HepG2 (cell line): Measurements from ENCODE around the gene SRC. TPM values are rescaled to one million over a fixed set of nuclear protein-coding genes. Genes with fewer than 3 reads are reported as not detected.

ENCODE experiments used
- CAMTA2 ChIP-seq: sonication (generic); formaldehyde crosslinking; IDR thresholded peaks from 2 replicates; pipeline ENCODE4 v1.4.0; 2020; ENCODE audit warnings: mild to moderate bottlenecking, missing genetic modification reagents, borderline replicate concordance
- HNF4G ChIP-seq, 2 experiments: sonication (generic) in 1 of 2; formaldehyde crosslinking in 1 of 2; IDR thresholded peaks; 2 replicates each; pipeline versions ENCODE4 v1.4.0 to v1.6.1; 2011 to 2020; ENCODE audit warnings: borderline replicate concordance in 2 of 2, low read depth in 2 of 2, mild to moderate bottlenecking in 2 of 2, low read length in 1 of 2, missing genetic modification reagents in 1 of 2, moderate library complexity in 1 of 2
- SALL1 ChIP-seq: sonication (generic); formaldehyde crosslinking; IDR thresholded peaks from 2 replicates; pipeline ENCODE4 v1.8.0; 2022; ENCODE audit warnings: mild to moderate bottlenecking, missing genetic modification reagents
- ZNF232 ChIP-seq: sonication (generic); formaldehyde crosslinking; IDR thresholded peaks from 2 replicates; pipeline ENCODE4 v1.4.0; 2020; ENCODE audit warnings: missing genetic modification reagents, borderline replicate concordance
- ZNF264 ChIP-seq: sonication (generic); formaldehyde crosslinking; IDR thresholded peaks from 2 replicates; pipeline ENCODE4 v1.4.0; 2020; ENCODE audit warnings: missing genetic modification reagents
- ZNF292 ChIP-seq: sonication (generic); formaldehyde crosslinking; IDR thresholded peaks from 2 replicates; pipeline ENCODE4 v1.8.1; 2022; ENCODE audit warnings: mild to moderate bottlenecking, low read depth, missing genetic modification reagents, borderline replicate concordance
- ZNF546 ChIP-seq: sonication (generic); formaldehyde crosslinking; conservative IDR thresholded peaks from 2 replicates; pipeline ENCODE4 v1.8.1; 2023; ENCODE audit warnings: mild to moderate bottlenecking, missing genetic modification reagents
- ZNF703 ChIP-seq: sonication (generic); formaldehyde crosslinking; IDR thresholded peaks from 2 replicates; pipeline ENCODE4 v1.5.1; 2020; ENCODE audit warnings: missing genetic modification reagents, mild to moderate bottlenecking, moderate library complexity, borderline replicate concordance
- ZNF737 ChIP-seq: sonication (generic); formaldehyde crosslinking; IDR thresholded peaks from 2 replicates; pipeline ENCODE4 v1.5.0; 2020; ENCODE audit warnings: missing genetic modification reagents, mild to moderate bottlenecking, borderline replicate concordance
- ZNF772 ChIP-seq: sonication (generic); formaldehyde crosslinking; IDR thresholded peaks from 2 replicates; pipeline ENCODE4 v1.5.0; 2020; ENCODE audit warnings: mild to moderate bottlenecking, missing genetic modification reagents
- ZNF776 ChIP-seq: sonication (generic); formaldehyde crosslinking; IDR thresholded peaks from 2 replicates; pipeline ENCODE4 v1.4.0; 2020; ENCODE audit warnings: mild to moderate bottlenecking, missing genetic modification reagents
- ZNF816 ChIP-seq: sonication (generic); formaldehyde crosslinking; IDR thresholded peaks from 2 replicates; pipeline ENCODE4 v1.8.0; 2022; ENCODE audit warnings: missing genetic modification reagents, mild to moderate bottlenecking, borderline replicate concordance
- ZNF839 ChIP-seq: sonication (generic); formaldehyde crosslinking; IDR thresholded peaks from 2 replicates; pipeline ENCODE4 v1.4.0; 2020; ENCODE audit warnings: missing genetic modification reagents, mild to moderate bottlenecking, borderline replicate concordance
- polyA plus RNA-seq, 8 experiments: library from polyadenylated mRNA; depleted of rRNA in 3 of 8; stranded (reverse) in 7 of 8; unstranded in 1 of 8; fragments of >200 nt; fragmentation: Illumina TruSeq in 4 of 8; extraction: Trizol in 4 of 8; gene quantifications; 2 replicates each; pipeline versions ENCODE4 v1.2.1 to v1.2.3, GENCODE V29; 2011 to 2016; ENCODE audit warnings: low read depth in 4 of 8, missing spikeins in 1 of 8, mixed read lengths in 1 of 8; ENCODE audit not compliant: insufficient read depth in 1 of 8
- total RNA-seq, 5 experiments: library from RNA; depleted of rRNA; stranded (reverse); fragments of >200 nt; fragmentation: Illumina TruSeq; extraction: Trizol; gene quantifications; 2 replicates each; pipeline ENCODE4 v1.2.3, GENCODE V29; 2016; ENCODE audit warnings: low read depth in 1 of 5
- TF ChIP-seq, protein P1 (sequence below): sonication (generic); formaldehyde crosslinking; IDR thresholded peaks from 2 replicates; pipeline ENCODE4 v1.5.0; 2020; ENCODE audit warnings: missing genetic modification reagents, mild to moderate bottlenecking, borderline replicate concordance
- TF ChIP-seq, protein P2 (sequence below), 2 experiments: IDR thresholded peaks; 2 replicates each; pipeline ENCODE4 v1.6.1; 2011 to 2012; ENCODE audit warnings: low read length in 2 of 2, borderline replicate concordance in 1 of 2, low read depth in 1 of 2, mild to moderate bottlenecking in 1 of 2, moderate library complexity in 1 of 2
- TF ChIP-seq, protein P3 (sequence below): sonication (generic); formaldehyde crosslinking; IDR thresholded peaks from 2 replicates; pipeline ENCODE4 v1.8.0; 2022; ENCODE audit warnings: mild to moderate bottlenecking, missing genetic modification reagents

Gene SRC
- total and polyA plus RNA-seq, 2 of the 13 experiments (the other 11 are each of a cell fraction or from before 2014, with no cell fraction given), result 54.7 to 192 TPM

DNA sequence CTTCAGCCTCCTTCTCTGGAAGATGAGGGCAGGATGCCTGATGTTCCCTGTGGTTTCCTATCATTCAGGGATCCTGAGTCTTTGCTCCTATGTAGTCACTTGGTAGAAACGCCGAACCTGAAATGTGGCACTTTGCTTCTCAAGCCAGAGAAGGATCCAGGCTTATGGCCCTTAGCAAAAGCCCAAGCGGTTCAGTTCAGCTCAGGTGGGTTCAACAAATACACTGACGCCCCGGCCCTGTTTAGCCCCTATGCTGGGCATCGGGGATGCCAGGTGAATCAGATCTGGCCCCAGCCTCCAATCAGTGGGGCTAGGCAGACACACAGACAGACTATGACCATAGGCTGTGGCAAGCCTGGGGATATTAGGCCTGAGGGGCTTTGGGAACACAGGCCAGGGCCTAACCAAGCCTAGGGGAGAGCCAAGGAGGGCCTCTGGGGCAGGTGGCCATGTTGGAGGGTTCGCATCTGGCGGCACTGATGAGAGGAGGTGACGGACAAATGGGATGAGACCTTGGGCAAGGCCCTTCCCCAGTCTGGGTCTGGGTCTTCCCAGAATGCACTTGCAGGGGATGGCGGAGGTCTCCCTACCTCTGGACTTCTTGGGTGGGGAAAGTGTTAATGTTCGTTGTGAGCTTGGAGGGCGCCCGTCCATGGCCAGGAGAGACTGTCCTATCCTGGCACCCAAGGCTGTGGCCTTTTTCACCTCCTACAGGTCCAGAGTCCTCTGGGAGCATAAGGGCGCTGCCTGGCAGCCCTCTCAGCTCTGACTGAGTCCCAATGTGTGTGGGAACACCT is 17.6 kb upstream of the SRC start (continued):
- no peak for TF ChIP-seq ZNF546 (CRISPR knock-in tag)
- peak; percentile 22; the same call in 1 of the 2 replicates for TF ChIP-seq SALL1 (CRISPR knock-in tag)
- TF ChIP-seq ZNF816 (CRISPR knock-in tag), result no peak
- TF ChIP-seq ZNF703 (CRISPR knock-in tag), result no peak
- TF ChIP-seq ZNF772 (CRISPR knock-in tag), result no peak
- TF ChIP-seq ZNF839, result 0 out of 2 replicates have a peak, but pooled peaks have one; percentile 22
- TF ChIP-seq ZNF292, result 0 out of 2 replicates have a peak, but pooled peaks have one; percentile 16
- 0 out of 2 replicates have a peak, but pooled peaks have one; percentile 1 for TF ChIP-seq ZNF737 (CRISPR knock-in tag)
- 0 out of 2 replicates have a peak, but pooled peaks have one; percentile 48 for TF ChIP-seq CAMTA2 (CRISPR knock-in tag)
- TF ChIP-seq, protein P1, sequence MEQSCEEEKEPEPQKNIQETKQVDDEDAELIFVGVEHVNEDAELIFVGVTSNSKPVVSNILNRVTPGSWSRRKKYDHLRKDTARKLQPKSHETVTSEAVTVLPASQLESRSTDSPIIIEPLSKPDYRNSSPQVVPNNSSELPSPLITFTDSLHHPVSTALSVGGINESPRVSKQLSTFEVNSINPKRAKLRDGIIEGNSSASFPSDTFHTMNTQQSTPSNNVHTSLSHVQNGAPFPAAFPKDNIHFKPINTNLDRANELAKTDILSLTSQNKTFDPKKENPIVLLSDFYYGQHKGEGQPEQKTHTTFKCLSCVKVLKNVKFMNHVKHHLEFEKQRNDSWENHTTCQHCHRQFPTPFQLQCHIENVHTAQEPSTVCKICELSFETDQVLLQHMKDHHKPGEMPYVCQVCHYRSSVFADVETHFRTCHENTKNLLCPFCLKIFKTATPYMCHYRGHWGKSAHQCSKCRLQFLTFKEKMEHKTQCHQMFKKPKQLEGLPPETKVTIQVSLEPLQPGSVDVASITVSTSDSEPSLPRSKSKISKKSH, result no peak
- TF ChIP-seq, protein P2, sequence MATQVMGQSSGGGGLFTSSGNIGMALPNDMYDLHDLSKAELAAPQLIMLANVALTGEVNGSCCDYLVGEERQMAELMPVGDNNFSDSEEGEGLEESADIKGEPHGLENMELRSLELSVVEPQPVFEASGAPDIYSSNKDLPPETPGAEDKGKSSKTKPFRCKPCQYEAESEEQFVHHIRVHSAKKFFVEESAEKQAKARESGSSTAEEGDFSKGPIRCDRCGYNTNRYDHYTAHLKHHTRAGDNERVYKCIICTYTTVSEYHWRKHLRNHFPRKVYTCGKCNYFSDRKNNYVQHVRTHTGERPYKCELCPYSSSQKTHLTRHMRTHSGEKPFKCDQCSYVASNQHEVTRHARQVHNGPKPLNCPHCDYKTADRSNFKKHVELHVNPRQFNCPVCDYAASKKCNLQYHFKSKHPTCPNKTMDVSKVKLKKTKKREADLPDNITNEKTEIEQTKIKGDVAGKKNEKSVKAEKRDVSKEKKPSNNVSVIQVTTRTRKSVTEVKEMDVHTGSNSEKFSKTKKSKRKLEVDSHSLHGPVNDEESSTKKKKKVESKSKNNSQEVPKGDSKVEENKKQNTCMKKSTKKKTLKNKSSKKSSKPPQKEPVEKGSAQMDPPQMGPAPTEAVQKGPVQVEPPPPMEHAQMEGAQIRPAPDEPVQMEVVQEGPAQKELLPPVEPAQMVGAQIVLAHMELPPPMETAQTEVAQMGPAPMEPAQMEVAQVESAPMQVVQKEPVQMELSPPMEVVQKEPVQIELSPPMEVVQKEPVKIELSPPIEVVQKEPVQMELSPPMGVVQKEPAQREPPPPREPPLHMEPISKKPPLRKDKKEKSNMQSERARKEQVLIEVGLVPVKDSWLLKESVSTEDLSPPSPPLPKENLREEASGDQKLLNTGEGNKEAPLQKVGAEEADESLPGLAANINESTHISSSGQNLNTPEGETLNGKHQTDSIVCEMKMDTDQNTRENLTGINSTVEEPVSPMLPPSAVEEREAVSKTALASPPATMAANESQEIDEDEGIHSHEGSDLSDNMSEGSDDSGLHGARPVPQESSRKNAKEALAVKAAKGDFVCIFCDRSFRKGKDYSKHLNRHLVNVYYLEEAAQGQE (IDR thresholded peaks at IDR 0.05; ENCODE audit: borderline replicate concordance in 1 of 2, low read depth in 1 of 2, low read length in 2 of 2), result no peak
- 0 out of 2 replicates have a peak, but pooled peaks have one; percentile 7 for TF ChIP-seq HNF4G (IDR thresholded peaks at IDR 0.05; ENCODE audit: borderline replicate concordance, low read depth, low read length)
- no peak for TF ChIP-seq HNF4G (CRISPR knock-in tag; IDR thresholded peaks at IDR 0.05; ENCODE audit: borderline replicate concordance, low read depth)
- TF ChIP-seq, protein P3, sequence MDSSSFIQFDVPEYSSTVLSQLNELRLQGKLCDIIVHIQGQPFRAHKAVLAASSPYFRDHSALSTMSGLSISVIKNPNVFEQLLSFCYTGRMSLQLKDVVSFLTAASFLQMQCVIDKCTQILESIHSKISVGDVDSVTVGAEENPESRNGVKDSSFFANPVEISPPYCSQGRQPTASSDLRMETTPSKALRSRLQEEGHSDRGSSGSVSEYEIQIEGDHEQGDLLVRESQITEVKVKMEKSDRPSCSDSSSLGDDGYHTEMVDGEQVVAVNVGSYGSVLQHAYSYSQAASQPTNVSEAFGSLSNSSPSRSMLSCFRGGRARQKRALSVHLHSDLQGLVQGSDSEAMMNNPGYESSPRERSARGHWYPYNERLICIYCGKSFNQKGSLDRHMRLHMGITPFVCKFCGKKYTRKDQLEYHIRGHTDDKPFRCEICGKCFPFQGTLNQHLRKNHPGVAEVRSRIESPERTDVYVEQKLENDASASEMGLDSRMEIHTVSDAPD (CRISPR knock-in tag), result no peak
- 0 out of 2 replicates have a peak, but pooled peaks have one; percentile 58 for TF ChIP-seq ZNF776 (CRISPR knock-in tag)
- TF ChIP-seq ZNF232 (CRISPR knock-in tag), result no peak
- TF ChIP-seq ZNF264 (CRISPR knock-in tag), result no peak
